H9 (cell line): ENCODE results near the gene SCO2. TPM values are rescaled to one million over a fixed set of nuclear protein-coding genes. Genes with fewer than 3 reads are reported as not detected.

Experiments
- DNase-seq: peaks from one replicate; pipeline ENCODE4 v3.0.0-alpha.2; 2017
- H2AFZ ChIP-seq: one replicate; pipeline ENCODE4 v1.6.1; 2013; ENCODE audit warnings: mild to moderate bottlenecking, low read length, control low read depth, moderate library complexity
- H2AK5ac ChIP-seq: 2 replicates; pipeline ENCODE4 v1.6.1; 2013; ENCODE audit warnings: low read length, control low read depth, mixed read lengths; ENCODE audit not compliant: insufficient read length
- H2BK120ac ChIP-seq: one replicate; pipeline ENCODE4 v1.6.1; 2013; ENCODE audit warnings: low read depth, mild to moderate bottlenecking, low read length, control low read depth, inconsistent platforms; ENCODE audit not compliant: poor library complexity, severe bottlenecking
- H2BK12ac ChIP-seq: 2 replicates; pipeline ENCODE4 v1.6.1; 2013; ENCODE audit warnings: low read length, control low read depth, mixed read lengths, low read depth; ENCODE audit not compliant: insufficient read length
- H2BK15ac ChIP-seq: 2 replicates; pipeline ENCODE4 v1.6.1; 2013; ENCODE audit warnings: low read depth, low read length, control low read depth
- H2BK20ac ChIP-seq: one replicate; pipeline ENCODE4 v1.6.1; 2013; ENCODE audit warnings: low read depth, mild to moderate bottlenecking, low read length, control low read depth, inconsistent platforms; ENCODE audit not compliant: poor library complexity, severe bottlenecking
- H2BK5ac ChIP-seq: 2 replicates; pipeline ENCODE4 v1.6.1; 2013; ENCODE audit warnings: low read length, control low read depth, mixed read lengths; ENCODE audit not compliant: insufficient read length
- H3K14ac ChIP-seq: 2 replicates; pipeline ENCODE4 v1.6.1; 2013; ENCODE audit warnings: low read length, control low read depth; ENCODE audit not compliant: insufficient read depth
- H3K18ac ChIP-seq: 2 replicates; pipeline ENCODE4 v1.6.1; 2013; ENCODE audit warnings: low read depth, mild to moderate bottlenecking, mixed read lengths, low read length, control low read depth; ENCODE audit not compliant: insufficient read length
- H3K23ac ChIP-seq: 2 replicates; pipeline ENCODE4 v1.6.1; 2013; ENCODE audit warnings: low read length, control low read depth, mixed read lengths, low read depth; ENCODE audit not compliant: insufficient read length
- H3K23me2 ChIP-seq: 2 replicates; pipeline ENCODE4 v1.6.1; 2013; ENCODE audit warnings: low read depth, mild to moderate bottlenecking, mixed read lengths, low read length, control low read depth; ENCODE audit not compliant: insufficient read length, poor library complexity, severe bottlenecking
- H3K27ac ChIP-seq: 2 replicates; pipeline ENCODE4 v1.5.1; 2013; ENCODE audit warnings: low read length, control low read depth, mixed read lengths, low read depth; ENCODE audit not compliant: insufficient read length
- H3K27me3 ChIP-seq: 2 replicates; pipeline ENCODE4 v1.6.1; 2013; ENCODE audit warnings: low read length, control low read depth, inconsistent platforms; ENCODE audit not compliant: insufficient read depth
- H3K4ac ChIP-seq: 2 replicates; pipeline ENCODE4 v1.6.1; 2013; ENCODE audit warnings: low read depth, mild to moderate bottlenecking, control low read depth, inconsistent platforms, low read length, moderate library complexity
- H3K4me1 ChIP-seq: 2 replicates; pipeline ENCODE4 v1.6.1; 2013; ENCODE audit warnings: low read length, control low read depth, inconsistent platforms; ENCODE audit not compliant: insufficient read depth
- H3K4me2 ChIP-seq: 2 replicates; pipeline ENCODE4 v1.6.1; 2013; ENCODE audit warnings: low read length, control low read depth, mixed read lengths; ENCODE audit not compliant: insufficient read length, insufficient read depth
- H3K56ac ChIP-seq: 2 replicates; pipeline ENCODE4 v1.6.1; 2013; ENCODE audit warnings: low read depth, mild to moderate bottlenecking, mixed read lengths, low read length, control low read depth; ENCODE audit not compliant: insufficient read length
- H3K79me1 ChIP-seq: 2 replicates; pipeline ENCODE4 v1.6.1; 2013; ENCODE audit warnings: low read depth, mild to moderate bottlenecking, moderate library complexity, low read length, control low read depth, inconsistent platforms; ENCODE audit not compliant: insufficient read depth, poor library complexity, severe bottlenecking
- H3K79me2 ChIP-seq: 2 replicates; pipeline ENCODE4 v1.6.1; 2013; ENCODE audit warnings: low read length, control low read depth, inconsistent platforms; ENCODE audit not compliant: insufficient read depth
- H3K9ac ChIP-seq: 2 replicates; pipeline ENCODE4 v1.6.1; 2013; ENCODE audit warnings: low read length, control low read depth, mixed read lengths; ENCODE audit not compliant: insufficient read length; ENCODE audit errors: extremely low read depth
- H3K9me3 ChIP-seq: one replicate; pipeline ENCODE4 v1.6.1; 2013; ENCODE audit warnings: low read depth, low read length, inconsistent platforms; ENCODE audit not compliant: control insufficient read depth
- H3T11ph ChIP-seq: one replicate; pipeline ENCODE4 v1.6.1; 2013; ENCODE audit warnings: mild to moderate bottlenecking, low read length, control low read depth, inconsistent platforms
- H4K20me1 ChIP-seq: one replicate; pipeline ENCODE4 v1.6.1; 2013; ENCODE audit not compliant: control insufficient read depth, insufficient read length, insufficient read depth
- H4K5ac ChIP-seq: 2 replicates; pipeline ENCODE4 v1.6.1; 2013; ENCODE audit warnings: low read depth, mild to moderate bottlenecking, mixed read lengths, low read length, control low read depth; ENCODE audit not compliant: insufficient read length
- H4K8ac ChIP-seq: replicated peaks from 2 replicates; pipeline ENCODE4 v1.6.1; 2013; ENCODE audit warnings: low read length, control low read depth, mixed read lengths, low read depth; ENCODE audit not compliant: insufficient read length
- H4K91ac ChIP-seq: 2 replicates; pipeline ENCODE4 v1.6.1; 2013; ENCODE audit warnings: low read depth, mild to moderate bottlenecking, moderate library complexity, mixed read lengths, low read length, control low read depth; ENCODE audit not compliant: insufficient read length
- H3K27ac Mint-ChIP-seq, 3 experiments: 2 replicates in 2 of 3; 3 replicates in 1 of 3; pipeline ENCODE4 v1.8.0; 2020 to 2021; ENCODE audit warnings: mixed read lengths in 3 of 3, mild to moderate bottlenecking in 1 of 3, moderate library complexity in 1 of 3
- H3K27me3 Mint-ChIP-seq: 2 replicates; pipeline ENCODE4 v1.8.0; 2021; ENCODE audit warnings: low read depth, mild to moderate bottlenecking, moderate library complexity, mixed read lengths
- H3K36me3 Mint-ChIP-seq, 3 experiments: 2 replicates in 2 of 3; 3 replicates in 1 of 3; pipeline ENCODE4 v1.8.0; 2020 to 2021; ENCODE audit warnings: low read depth in 3 of 3, mixed read lengths in 3 of 3; ENCODE audit not compliant: insufficient read depth in 1 of 3
- H3K4me1 Mint-ChIP-seq, 2 experiments: 2 replicates each; pipeline ENCODE4 v1.8.0; 2020; ENCODE audit warnings: mixed read lengths in 2 of 2
- H3K4me3 Mint-ChIP-seq, 2 experiments: 2 replicates in 1 of 2; 3 replicates in 1 of 2; pipeline ENCODE4 v1.8.0; 2020 to 2021; ENCODE audit warnings: mild to moderate bottlenecking in 2 of 2, mixed read lengths in 2 of 2, moderate library complexity in 1 of 2
- H3K9me3 Mint-ChIP-seq, 2 experiments: 2 replicates in 1 of 2; 3 replicates in 1 of 2; pipeline ENCODE4 v1.8.0; 2020; ENCODE audit warnings: mild to moderate bottlenecking in 2 of 2, mixed read lengths in 2 of 2, moderate library complexity in 1 of 2
- CTCF ChIP-seq: fragments of 200-600 bp; sonication (generic); conservative IDR thresholded peaks from 3 replicates; pipeline ENCODE4 v1.8.0; 2021; ENCODE audit warnings: antibody characterized with exemption, mild to moderate bottlenecking
- WGBS: extraction: QIAGEN DNeasy Blood & Tissue Kit; methylation state at CpG from one replicate; pipeline ENCODE4 v1.1.7; 2013; ENCODE audit warnings: missing lambda C conversion rate, low lambda C conversion rate, mixed read lengths; ENCODE audit not compliant: insufficient read length; ENCODE audit errors: extremely low coverage; 5-methylcytosine and 5-hydroxymethylcytosine counted together
- total RNA-seq: library from RNA; stranded (reverse); gene quantifications from 2 replicates; pipeline ENCODE4 v1.2.1, GENCODE V29; 2021

The SCO2 gene
- total RNA-seq, 1 experiment from 2014 or later: 3.3 TPM

- peaks cover 43% of the 10 kb centered on the region for H3K27me3 Mint-ChIP-seq
- peaks cover 9 to 10% of the 10 kb centered on the region in 2 experiments for H3K4me1 Mint-ChIP-seq
- H3K4ac ChIP-seq: no peak overlapping the region
- H2AK5ac ChIP-seq: no peak overlapping the region
- no peaks in the 10 kb centered on the region for H3K79me1 ChIP-seq
- no peak overlapping the region for H3K18ac ChIP-seq
- H3K27ac ChIP-seq: no peak overlapping the region
- no peaks in the 10 kb centered on the region for H3K9me3 ChIP-seq
- no peak overlapping the region for H3K14ac ChIP-seq
- no peak overlapping the region for H2BK5ac ChIP-seq
- H2BK15ac ChIP-seq: no peak overlapping the region
- no peak overlapping the region for H4K91ac ChIP-seq
- no peak overlapping the region for H2BK12ac ChIP-seq
- H2BK20ac ChIP-seq: no peak overlapping the region
- H3K27me3 ChIP-seq: no peaks in the 10 kb centered on the region
- H3K56ac ChIP-seq: no peak overlapping the region
- H3K9me3 Mint-ChIP-seq: no peaks in the 10 kb centered on the region
- H3K36me3 Mint-ChIP-seq: no peaks in the 10 kb centered on the region
- no peak for DNase-seq
- no peak overlapping the region for H2AFZ ChIP-seq
- WGBS: no CpG with 5 or more reads among the region's 34 CpGs
- no peaks in the 10 kb centered on the region for H3K4me1 ChIP-seq
- no peak overlapping the region for H3K9ac ChIP-seq
- H4K20me1 ChIP-seq: no peaks in the 10 kb centered on the region
- no peak overlapping the region for H2BK120ac ChIP-seq
- no peak overlapping the region for H3T11ph ChIP-seq
- no peaks in the 10 kb centered on the region for H3K79me2 ChIP-seq
- H3K4me3 Mint-ChIP-seq: peak overlapping the region; percentile 8 to 57; a peak in 3 of 5 replicates
- H4K8ac ChIP-seq: no peak overlapping the region
- no peak overlapping the region for H3K23ac ChIP-seq
- H3K4me2 ChIP-seq: no peak overlapping the region
- no peak for TF ChIP-seq CTCF
- H3K23me2 ChIP-seq: no peaks in the 10 kb centered on the region
- no peak overlapping the region; a peak in 2 of 7 replicates for H3K27ac Mint-ChIP-seq
- no peak overlapping the region for H4K5ac ChIP-seq
Observed at GRCh38 chr22:50561401-50562358, 36.3 kb upstream of the SCO2 start.
